HG03558 (cell line): Measurements from ENCODE around the gene CUL3.
"Not testable (repeated sequence)": the region's sequence is repeated elsewhere in the genome, so short reads cannot be mapped to it uniquely, and the experiment has no call there.

Experiments
- ATAC-seq: cut with Tn5 transposase; IDR thresholded peaks from one replicate; pipeline ENCODE4 v1.9.1; 2021; ENCODE audit warnings: moderate number of reproducible peaks; ENCODE audit not compliant: unreplicated experiment; ENCODE audit errors: extremely low read depth

Gene CUL3

DNA sequence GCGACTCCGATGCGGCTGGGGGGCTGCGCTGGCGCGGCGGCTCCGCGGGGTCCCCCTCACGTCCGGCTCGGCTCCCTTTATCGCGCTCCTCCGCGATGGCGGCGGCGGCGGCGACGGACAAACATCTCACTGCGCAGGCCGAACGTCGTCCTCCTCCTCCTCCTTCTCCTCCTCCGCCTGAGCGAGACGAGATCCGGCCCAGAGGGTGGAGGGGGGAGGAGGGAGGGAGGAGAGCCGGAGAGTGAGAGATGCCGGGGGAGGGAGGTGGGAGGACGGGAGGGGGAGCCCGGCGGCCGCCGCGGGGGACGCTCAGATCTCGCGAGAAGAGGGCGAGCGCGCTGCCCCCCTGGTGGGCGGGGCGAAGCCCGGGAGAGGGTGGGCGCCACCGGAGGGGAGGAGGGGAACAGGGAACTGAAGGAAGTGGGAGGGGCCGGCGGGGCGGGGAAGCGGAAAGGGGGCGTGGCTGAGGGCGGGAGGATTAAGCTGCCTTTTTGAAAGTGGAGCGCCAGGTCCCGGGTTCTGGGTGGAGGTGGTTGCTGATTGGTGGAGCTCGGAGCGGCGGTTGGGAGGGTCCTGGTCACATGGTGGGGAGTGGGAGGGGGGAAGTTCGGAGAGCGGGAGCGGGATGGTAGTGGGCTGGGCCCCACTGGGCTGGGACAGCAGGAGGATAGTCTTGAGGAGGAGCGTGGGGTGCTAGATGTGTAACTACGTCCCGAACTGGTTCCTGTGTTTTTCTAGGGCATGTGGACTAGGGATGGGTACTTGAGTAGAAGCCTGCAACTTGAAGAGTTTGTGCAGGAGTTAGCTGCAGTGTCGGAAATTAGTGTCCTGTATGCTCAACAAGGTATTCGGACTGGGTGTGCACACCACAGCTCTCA is at the start of gene CUL3:
CUL3 (minus strand) TSS at position 153 of the 878 bp plus-strand sequence. CDS start 354 bp downstream, outside the sequence.
- ATAC-seq: peak; percentile 45

DNA sequence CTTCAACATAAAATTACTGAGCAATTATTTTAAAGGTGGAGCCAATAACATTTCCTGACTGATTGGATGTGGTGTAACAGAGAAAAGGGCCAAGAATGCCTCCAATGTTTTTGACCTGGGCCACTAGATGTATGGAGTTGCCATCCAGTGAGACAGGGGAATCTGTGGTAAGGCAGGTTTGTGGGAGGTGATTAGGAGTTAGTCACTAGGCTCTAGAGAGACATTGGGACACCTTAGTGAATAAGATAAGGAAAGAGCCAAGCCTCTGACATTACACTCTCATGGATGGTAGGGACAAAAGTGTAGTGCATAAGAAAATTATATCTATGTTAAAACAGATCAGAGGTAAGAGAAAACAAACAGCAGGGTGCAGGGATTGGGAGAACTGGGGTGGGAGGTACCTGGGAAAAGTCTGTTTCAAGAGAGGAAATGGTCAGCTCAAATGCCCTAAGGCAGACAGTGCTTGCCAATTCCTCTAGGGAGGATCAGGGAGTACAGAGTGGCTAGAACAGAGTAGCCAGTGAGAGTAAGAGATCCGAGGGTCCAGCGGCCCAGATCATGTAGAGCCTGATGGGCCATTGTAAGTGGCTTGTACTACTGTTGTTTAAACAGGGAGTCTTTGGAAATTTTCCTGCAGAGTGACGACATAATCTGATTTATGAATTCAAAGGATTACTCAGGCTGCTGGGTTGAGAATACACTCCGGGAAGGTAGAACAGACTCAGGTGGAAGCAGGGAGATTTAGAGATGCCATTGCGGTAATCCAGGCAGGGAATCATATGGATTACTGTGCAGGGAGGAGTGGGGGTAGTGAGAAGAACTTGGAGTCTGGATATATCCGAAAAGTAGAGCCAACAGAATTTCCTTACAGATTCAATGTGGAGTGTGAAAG is 45.7 kb upstream of the CUL3 start:
- ATAC-seq: no peak

DNA sequence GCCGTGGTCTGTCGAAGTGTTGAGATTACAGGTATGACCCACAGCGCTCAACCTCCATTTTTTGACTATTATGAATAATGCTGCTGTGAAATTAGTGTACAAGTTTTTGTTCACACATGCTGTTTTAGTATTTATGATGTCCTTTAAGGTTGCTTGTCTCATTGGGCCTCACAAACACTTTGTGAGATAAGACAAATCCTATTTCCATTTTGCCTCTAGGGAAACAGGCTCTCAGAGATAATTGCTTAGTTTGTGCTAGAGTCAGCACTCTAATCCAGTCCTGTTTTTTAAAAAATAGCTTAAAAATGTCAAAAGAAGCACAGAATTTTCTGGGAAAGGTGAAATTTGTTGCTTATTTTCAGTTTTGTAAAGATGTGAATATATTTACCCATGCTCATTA is 43.3 kb upstream of the CUL3 start:
- no peak for ATAC-seq

DNA sequence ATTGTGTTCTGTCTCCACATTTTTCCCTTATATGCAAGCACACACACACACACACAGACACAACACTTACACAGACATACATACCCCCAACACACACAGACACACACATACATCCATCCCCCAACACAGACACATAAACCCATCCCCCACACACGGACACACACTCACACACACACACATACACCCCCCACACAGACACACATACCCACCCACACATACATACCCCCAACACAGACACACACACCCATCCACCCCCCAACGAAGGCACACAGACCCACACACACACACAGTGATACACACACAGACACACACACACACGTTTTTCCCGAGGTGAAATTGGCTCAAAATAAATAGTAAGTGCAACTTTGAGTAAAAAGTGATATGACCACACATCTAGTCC is 41.6 kb upstream of the CUL3 start:
- ATAC-seq: no peak

DNA sequence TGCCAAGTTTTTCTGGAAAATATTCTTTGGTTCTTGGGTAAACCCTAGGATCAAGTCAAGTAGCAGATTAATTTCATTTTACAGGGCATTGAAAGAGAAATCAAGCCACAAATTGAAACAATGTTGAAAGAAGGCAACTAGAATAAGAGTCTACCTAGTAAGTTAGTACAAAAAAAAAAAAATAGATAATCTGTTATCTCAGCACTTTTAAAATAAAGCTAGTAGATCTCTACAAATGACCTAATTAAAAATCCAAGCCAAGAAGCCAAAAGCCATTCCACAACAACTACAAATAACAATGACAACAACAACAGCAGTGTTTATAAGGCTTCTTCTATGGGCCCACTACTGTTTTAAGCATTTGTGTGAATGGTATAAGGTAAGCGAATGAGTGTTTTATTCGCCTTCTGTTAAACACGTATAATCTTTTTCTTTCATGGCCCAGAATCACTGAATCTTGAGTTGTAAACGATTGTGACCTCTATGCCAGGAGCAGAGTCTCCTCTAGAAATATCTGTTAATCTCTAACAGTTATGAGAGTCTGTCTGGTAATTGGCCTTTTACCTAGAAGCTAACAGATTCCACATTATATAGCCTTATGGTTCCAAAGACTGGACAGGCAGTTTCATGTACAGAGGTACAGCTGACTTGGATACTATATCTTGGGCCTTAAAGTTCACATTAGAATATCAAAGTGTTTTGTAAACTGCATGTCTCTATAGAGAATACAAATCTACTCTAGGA is 28.6 kb upstream of the CUL3 start:
- no peak for ATAC-seq

DNA sequence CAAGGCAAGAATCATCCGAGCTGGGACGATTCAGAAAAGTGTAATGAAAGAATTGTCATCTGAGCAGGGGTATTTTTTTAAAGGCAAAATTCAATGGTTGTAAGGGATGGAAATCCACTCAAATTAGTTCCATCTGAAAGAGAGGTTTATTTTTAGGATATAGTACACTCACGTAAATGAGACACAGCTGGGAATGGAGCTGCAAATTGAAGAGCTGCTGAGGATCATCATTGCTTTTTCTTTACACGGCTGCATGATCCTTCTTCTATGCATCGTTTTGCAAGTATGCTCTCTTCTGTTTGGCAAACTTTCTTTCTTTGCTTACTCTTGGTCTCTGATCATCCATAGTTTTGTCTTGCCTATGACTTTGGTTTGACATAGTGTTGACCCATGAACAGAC is 27.4 kb upstream of the CUL3 start:
- no peak for ATAC-seq

DNA sequence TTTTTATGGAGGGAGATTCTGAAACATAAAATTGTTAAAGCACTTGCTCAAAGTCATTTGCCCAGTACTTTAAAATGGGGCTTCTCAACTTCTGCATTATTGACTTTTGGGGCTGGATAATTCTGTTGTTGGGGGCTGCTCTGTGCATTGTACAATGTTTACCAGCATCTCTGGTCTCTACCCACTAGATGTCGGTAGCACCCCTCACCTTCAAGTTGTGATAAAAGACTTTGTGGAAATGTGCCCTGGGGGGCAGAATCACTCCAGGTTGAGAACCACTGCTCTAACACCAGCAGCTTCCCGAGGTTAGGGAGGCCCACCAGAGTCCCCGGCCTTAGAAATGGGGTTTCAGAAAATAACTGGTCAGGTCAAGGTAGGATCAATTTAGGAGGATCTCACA is 26.8 kb upstream of the CUL3 start:
- ATAC-seq: no peak

DNA sequence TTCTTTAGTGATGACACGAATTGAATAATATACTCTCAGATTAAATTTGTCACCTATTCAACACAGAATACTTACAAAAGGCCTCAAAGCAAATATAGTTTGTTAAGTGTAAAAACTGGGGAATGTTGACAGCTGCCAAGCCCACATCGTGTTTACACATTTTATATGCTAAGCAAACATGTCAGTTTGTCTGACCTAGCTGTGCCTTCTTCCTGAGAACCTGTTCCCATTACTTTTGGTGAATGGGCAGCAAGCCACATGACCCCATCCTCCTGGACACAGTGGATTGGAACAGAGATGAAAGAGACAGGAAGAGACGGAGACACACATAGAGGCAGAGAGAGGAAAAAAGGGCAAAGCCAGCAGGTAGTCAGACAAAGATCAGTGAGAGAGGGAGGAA is 22.9 kb upstream of the CUL3 start:
- ATAC-seq: no peak

DNA sequence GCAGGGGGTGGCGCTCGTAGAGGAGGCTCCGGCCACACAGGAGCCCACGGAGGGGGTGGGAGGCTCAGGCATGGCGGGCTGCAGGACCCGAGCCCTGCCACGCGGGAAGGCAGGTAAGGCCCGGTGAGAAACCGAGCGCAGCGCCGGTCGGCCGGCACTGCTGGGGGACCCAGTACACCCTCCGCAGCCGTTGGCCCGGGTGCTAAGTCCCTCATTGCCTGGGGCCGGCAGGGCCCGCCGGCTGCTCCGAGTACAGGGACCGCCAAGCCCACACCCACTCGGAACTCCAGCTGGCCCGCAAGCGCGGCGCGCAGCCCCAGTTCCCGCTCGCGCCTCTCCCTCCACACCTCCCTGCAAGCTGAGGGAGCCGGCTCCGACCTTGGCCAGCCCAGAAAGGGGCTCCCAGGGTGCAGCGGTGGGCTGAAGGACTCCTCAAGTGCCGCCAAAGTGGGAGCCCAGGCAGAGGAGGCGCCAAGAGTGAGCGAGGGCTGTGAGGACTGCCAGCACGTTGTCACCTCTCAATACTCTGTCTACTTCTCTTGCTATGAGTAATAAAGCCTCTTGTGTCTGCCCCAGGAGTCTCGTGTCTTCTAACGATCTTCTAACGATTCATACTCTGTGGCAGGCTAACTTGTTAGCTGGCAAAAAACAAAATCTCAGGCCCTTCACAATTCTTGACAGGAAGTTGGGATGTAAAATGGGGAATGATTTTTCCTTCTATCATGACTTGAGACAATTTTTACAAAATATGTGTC is 18.8 kb upstream of the CUL3 start:
- not testable (repeated sequence) for ATAC-seq

DNA sequence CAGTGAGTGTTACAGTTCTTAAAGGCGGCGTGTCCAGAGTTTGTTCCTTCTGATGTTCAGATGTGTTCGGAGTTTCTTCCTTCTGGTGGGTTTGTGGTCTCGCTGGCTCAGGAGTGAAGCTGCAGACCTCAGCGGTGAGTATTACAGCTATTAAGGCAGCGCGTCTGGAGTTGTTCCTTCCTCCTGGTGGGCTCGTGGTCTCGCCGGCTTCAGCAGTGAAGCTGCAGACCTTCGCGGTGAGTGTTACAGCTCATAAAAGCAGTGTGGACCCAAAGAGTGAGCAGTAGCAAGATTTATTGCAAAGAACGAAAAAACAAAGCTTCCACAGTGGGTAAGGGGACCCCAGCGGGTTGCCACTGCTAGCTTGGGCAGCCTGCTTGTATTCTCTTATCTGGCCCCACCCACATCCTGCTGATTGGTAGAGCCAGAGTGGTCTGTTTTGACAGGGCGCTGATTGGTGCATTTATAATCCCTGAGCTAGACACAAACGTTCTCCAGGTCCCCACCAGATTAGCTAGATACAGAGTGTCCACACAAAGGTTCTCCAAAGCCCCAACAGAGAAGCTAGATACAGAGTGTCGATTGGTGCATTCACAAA is 17.7 kb upstream of the CUL3 start:
- ATAC-seq: not testable (repeated sequence)

DNA sequence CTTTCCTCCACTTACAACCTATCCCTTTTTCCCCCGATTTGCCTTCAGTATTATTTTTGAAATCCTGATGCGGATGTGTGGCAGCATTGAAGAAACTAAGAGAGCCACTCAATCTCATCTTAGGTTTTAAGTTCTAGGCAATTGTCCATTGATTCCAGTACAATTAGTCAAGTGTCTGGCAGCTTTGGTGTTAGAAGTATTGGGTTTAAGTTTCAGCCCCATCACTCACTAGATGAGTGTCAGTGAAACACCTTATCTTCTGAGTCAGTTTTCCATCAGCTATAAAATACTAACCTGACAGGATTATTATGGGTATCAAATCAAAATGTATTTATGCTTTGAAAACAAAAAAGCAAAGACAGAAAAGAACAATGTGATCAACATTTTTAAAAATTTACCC is 16.8 kb upstream of the CUL3 start:
- ATAC-seq: no peak

DNA sequence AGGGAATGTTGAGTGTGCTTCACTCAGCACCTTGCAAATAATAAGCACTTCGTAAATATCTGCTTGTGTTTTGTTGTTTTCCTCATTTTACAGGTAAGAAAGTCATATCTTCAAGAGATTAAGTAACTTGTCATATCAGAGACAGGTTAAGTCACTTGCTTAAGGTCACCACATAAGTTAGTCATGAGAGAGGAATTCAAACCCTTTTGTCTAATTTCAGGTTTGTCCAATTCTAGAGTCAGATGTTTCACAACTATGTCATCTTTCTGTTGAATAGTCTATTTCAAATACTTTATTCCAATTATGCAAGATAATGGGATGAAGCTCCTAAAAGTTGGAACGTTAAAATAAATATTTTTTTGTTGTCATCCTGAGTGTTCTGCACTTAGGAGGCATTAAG is 13.5 kb upstream of the CUL3 start:
- no peak for ATAC-seq

DNA sequence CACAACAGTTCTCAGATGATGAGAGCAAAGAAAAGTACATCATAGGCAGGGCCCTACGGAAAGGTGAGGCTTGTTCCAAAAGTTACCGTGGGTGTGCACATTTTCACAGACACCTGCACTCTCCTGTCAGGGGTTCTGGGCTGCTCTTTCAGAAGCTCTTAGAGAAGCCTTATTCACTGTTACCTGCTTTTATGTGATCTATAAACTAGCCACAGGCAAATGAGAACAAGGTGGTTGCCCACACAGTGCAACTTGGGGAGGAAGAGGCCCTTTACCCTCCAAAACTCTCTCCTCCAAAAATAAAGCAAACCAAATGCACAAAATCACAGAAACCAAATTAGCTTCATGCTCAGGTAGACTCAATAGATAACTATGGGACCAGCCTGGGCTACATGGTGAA is 11.1 kb upstream of the CUL3 start:
- ATAC-seq: no peak

DNA sequence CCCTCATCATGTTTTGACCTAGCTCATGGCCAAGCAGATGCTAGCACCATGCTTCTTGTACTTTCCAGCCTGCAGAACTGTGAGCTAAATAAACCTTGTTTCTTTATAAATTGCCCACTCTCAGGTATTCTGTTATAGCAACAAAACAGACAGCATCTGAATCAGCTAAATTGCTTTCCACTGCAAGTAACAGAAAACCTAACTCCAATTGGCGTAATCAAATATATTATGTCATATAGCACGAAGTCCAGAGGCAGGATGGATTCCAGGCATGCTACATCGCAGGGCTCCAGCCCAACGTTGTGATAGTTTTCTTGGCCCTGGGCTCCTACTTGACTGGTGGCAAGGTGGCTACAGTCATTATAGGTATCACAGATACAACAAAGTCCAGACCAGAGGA is 10.4 kb upstream of the CUL3 start:
- ATAC-seq: no peak

DNA sequence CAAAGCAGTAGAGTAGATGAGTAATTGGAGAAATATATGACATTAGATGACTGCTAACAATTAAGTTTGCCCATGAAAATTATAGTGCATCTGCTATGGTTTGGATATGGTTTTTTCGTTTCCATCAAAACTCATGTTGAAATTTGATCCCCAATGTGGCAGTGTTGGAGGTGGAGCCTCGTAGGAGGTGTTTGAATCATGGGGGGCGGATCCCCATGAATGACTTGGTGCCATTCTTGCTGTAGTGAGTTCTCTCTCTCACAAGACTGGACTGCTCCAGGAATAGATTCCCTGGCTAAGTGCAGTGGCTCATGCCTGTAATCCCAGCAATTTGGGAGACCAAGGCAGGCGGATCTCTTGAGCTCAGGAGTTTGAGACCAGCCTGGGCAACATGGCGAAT is 9.7 kb upstream of the CUL3 start:
- no peak for ATAC-seq

DNA sequence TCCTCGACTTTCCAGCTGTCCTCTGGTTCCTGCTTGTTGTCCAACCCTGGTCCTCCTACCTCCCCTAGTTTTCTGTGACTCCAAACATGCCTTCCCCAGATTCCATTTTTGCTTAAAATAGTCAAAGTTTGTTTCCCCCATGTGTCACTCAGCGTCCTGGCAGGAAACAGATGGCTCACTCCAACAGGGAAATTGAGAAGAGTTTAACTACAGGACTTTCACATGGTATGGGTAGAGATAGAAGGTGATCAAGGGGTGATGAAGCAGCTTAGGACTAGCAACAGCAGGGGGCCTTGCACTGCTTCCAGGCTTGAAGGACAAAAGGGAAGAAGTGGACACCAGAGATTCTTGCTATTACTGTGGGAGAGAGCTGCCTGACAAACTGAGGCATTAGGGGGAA is 6.1 kb upstream of the CUL3 start:
- no peak for ATAC-seq

DNA sequence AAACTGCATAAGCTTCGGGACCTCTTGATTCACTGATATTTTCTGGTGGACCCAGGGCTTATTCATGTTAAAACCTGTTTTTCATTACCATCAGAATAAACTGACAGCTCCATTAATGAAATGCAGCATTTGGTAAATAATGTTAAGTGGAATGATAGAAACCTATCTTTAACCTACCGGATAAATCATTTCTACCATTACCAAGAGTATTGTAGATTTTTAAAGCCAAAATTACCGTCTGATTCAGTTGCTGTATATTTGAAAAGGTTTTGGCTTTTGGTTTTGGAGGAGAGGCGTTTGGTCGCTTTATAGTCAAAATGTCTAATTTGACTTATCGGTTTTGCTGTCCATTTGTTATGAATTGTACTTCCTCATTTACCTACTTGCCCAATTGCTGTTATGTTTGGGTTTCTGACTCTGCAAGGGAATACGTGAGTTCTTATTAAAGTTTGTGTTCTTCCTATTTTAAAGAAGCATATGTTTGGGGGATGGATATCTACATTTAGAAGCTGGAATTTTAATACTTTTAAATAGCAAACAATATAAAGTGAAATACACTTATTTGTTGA is 1.0 kb upstream of the CUL3 start:
- ATAC-seq: no peak

DNA sequence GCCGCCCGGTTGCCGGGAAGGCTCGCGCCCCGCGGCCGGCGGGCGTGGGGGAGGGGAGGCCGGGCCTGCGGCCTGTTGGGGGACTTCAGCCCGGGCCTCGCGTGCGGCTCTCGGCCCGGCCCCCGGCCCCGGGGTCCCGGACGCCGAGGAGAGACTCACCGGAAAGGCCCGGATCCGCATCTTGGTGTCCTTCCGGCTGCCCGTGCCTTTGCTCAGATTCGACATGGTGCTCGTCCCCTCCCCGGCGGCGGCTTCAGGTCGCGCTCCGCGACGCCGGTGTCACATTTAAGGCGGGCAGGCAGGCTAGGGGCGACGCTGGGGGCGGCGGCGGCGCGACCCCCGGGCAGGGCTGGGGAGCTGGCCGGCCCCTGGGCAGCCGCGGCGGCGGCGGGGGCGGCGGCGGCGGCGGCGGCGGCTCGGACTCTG is 365 bp downstream of the CUL3 start:
- ATAC-seq: peak; percentile 20

DNA sequence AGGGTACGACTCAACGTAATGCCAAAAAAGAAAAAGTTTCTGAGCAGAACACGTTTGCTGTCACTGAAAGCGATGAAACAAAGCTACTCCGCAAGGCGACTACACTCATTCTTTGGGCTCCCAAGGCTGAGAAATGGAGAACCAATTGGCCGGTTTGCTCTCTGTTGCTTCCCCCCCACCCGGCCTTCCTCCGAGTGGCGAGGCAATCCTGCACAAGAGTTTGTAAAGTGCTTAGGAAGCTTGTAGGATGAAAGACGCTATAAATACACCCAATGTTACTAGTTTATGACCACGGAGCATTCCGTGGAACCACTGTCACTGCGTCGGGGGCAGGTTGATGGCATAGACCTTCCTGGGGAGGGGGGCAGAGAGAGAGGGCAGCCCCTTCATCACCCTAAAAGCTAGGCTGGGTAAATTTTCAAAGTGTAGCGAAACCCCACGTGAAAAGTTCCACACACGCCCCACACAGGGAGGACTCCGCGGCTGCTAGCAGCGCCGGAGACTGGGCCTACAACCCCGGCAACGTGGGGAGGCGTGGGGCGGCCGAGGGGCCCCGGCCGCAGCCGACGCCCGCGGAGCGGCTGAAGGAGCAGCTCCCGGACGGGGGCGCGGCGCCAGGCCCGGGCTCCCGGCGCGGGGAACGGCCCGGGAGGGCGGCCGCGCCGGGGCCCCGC is 915 bp downstream of the CUL3 start:
- ATAC-seq: no peak
